Nephron progenitor cell (in vitro differentiated cells): Measurements from ENCODE around the gene C2orf42.
"Not testable (repeated sequence)": the region's sequence is repeated elsewhere in the genome, so short reads cannot be mapped to it uniquely, and the experiment has no call there.

ENCODE experiments used
- DNase-seq: peaks from one replicate; pipeline ENCODE4 v3.0.0; 2021
- H3K27ac Mint-ChIP-seq: 2 replicates; pipeline ENCODE4 v1.8.0; 2021; ENCODE audit warnings: mild to moderate bottlenecking, moderate library complexity, mixed read lengths
- H3K27me3 Mint-ChIP-seq: 2 replicates; pipeline ENCODE4 v1.8.0; 2021; ENCODE audit warnings: mild to moderate bottlenecking, low read depth, mixed read lengths; ENCODE audit not compliant: poor library complexity
- H3K36me3 Mint-ChIP-seq: 2 replicates; pipeline ENCODE4 v1.8.0; 2021; ENCODE audit warnings: low read depth, mixed read lengths
- H3K4me1 Mint-ChIP-seq: 2 replicates; pipeline ENCODE4 v1.8.0; 2021; ENCODE audit warnings: mixed read lengths
- H3K4me3 Mint-ChIP-seq: 2 replicates; pipeline ENCODE4 v1.8.0; 2021; ENCODE audit warnings: mild to moderate bottlenecking, moderate library complexity, mixed read lengths
- H3K9me3 Mint-ChIP-seq: 2 replicates; pipeline ENCODE4 v1.8.0; 2021; ENCODE audit warnings: mild to moderate bottlenecking, moderate library complexity, mixed read lengths
- TF ChIP-seq, protein P1 (sequence below): fragments of 200-600 bp; sonication (generic); IDR thresholded peaks from 2 replicates; pipeline ENCODE4 v1.5.0; 2021; ENCODE audit warnings: antibody characterized with exemption

Gene C2orf42

DNA sequence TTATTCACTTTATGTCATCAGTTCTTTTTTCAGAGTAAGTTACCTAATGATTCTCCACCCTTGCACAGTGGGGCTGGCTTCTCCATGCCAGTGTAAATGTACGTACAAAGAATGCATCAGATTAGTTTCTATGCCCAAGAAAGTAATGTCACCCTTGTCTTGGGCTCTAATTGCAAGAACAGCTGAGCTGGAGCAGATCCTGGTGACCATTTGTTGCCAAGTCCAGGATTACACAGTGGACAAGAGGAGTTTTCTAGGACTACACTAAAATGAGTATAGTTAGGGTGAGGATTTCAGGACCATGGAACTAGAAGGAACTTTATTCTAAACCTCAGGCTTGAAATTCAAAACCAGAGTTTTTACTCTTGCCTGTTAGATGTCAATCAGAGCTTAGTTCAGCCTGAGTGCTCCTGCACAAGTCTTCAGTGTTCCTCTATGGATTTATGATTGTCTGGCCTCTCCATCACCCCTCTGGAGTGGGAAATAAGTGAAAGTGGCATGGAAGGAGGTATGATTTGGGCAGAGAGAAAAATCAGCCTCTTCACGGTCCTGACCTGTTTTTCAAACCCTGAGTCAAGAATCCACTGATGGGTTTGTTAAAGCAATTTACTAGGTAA is 73.8 kb downstream of the C2orf42 start:
- Mint-ChIP-seq H3K27ac (peak overlapping the region; percentile 98), H3K4me1 (peaks cover 84% of the 10 kb centered on the region), H3K36me3 (no peaks in the 10 kb centered on the region), H3K27me3 (peaks cover 7% of the 10 kb centered on the region), H3K4me3 (peak overlapping the region; percentile 73), H3K9me3 (peaks cover 4% of the 10 kb centered on the region)
- DNase-seq, result no peak
- TF ChIP-seq, protein P1, sequence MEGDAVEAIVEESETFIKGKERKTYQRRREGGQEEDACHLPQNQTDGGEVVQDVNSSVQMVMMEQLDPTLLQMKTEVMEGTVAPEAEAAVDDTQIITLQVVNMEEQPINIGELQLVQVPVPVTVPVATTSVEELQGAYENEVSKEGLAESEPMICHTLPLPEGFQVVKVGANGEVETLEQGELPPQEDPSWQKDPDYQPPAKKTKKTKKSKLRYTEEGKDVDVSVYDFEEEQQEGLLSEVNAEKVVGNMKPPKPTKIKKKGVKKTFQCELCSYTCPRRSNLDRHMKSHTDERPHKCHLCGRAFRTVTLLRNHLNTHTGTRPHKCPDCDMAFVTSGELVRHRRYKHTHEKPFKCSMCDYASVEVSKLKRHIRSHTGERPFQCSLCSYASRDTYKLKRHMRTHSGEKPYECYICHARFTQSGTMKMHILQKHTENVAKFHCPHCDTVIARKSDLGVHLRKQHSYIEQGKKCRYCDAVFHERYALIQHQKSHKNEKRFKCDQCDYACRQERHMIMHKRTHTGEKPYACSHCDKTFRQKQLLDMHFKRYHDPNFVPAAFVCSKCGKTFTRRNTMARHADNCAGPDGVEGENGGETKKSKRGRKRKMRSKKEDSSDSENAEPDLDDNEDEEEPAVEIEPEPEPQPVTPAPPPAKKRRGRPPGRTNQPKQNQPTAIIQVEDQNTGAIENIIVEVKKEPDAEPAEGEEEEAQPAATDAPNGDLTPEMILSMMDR, result no peak

DNA sequence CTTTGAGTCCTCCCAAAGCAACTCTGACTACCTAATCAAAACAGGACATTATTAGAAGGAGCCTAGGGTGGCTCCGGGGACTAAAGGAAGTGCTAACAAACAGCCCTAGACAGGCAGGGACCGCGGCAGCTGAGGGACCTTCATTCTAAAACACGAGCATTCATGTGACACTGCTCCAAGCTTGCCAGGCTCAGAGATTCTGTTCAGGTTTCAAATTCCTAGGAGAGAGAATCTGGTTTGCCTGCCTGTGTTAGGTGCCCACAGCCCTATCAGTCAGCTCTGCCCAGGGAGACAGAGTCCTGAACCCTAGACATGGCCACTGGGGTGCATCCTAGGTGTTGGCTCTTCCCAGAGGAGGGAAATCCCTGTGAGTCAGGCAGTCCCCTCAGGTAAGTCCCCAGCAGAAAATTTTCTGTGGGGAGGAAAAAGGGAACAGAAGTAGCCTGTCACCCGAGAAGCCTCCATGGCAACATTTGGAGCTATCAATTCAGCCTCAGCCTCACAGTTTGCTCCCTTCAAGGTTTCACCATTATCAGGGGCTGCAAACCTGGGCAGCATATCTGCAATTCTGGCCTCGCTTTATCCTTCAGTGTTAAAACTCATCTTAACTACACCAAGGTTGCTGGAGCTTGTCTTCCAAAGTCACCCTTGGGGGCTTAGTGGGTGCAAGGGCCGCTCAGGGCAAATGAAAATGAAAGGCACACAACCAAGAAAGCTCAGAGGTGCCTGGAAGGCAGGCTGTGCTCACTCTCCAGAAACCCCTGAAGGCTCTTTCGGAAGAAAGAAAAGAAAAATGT is 75.0 kb downstream of the C2orf42 start:
- Mint-ChIP-seq H3K4me3 (peak overlapping the region; percentile 11), H3K36me3 (no peaks in the 10 kb centered on the region), H3K27ac (peak overlapping the region; percentile 91), H3K9me3 (peaks cover 4% of the 10 kb centered on the region), H3K27me3 (peaks cover 7% of the 10 kb centered on the region), H3K4me1 (peaks cover 76% of the 10 kb centered on the region)
- TF ChIP-seq, protein P1, result no peak
- DNase-seq, result no peak

DNA sequence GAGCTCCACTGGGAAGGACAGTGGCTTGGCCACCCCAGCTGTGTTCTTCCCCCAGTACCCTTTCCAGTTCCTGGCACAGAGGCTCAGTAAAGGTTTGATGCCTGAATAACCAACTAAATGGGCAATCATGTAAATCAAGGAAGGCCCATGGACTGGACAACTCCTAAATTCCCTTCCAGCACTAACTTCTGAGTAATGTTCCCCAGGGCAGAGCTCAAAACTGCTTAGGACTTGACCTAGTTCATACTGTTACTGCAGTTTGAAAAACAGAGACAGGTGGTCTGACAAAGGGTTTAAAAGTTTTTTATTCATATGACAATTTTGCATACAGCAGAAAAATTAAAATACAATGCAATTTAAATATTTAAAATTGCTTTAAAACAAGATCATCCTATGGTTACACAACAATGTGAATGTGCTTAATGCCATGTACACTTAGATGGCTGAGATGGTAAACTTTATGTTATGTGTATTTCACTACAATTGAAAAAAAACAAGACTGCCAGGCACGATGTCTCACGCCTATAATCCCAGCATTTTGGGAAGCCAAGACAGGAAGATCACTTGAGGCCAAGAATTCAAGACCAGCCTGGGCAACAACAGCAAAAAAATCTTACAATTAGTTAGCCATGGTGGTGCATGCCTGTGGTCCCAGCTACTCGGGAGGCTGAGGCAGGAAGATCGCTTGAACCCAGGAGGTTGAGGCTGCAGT is 77.3 kb downstream of the C2orf42 start:
- Mint-ChIP-seq H3K4me1 (peaks cover 75% of the 10 kb centered on the region), H3K27me3 (no peaks in the 10 kb centered on the region), H3K27ac (peak overlapping the region; percentile 78), H3K4me3 (peak overlapping the region; percentile 31), H3K9me3 (no peaks in the 10 kb centered on the region), H3K36me3 (no peaks in the 10 kb centered on the region)
- TF ChIP-seq, protein P1, result no peak
- no peak for DNase-seq

DNA sequence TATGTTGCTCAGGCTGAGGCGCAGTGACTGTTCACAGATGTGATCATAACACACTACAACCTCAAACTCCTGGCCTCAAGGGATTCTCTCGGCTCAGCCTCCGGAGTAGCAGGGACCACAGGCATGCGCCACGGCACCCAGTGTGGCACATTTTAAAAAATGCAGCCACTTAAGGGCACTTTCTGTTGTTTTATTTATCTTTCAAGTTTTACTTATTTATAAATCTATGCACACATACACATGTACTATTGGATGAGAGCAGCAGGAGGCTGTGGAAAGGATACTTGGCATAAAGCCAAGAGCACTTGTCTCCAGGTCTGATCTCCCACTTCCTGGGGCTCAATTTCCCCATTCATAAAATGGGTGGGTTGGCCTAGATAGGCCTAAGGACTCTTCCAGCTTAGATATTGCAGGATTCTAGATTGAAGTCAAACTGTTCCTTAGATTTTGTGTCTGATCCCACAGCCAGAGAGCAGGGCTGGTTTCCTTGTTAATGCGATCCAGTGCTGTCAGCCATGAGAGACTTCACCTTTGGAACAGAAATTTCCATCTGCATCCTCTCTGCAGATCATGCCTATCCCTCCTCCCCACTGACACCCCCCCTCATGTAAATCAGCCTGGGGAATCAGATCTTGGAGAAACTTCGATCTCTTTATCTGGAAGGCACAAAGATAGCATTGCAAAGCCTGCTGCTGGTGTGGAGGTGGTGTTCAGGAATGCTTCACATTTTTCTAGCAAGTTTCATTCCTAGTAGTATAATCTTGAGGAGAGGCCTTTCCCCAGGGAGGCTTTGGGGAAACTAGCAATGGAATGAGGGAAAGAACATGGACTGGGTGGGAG is 78.8 kb downstream of the C2orf42 start:
- Mint-ChIP-seq H3K9me3 (no peaks in the 10 kb centered on the region), H3K27ac (peak overlapping the region; percentile 77), H3K27me3 (no peaks in the 10 kb centered on the region), H3K4me3 (no peak overlapping the region), H3K4me1 (peaks cover 75% of the 10 kb centered on the region), H3K36me3 (no peaks in the 10 kb centered on the region)
- TF ChIP-seq, protein P1, result no peak
- no peak for DNase-seq

DNA sequence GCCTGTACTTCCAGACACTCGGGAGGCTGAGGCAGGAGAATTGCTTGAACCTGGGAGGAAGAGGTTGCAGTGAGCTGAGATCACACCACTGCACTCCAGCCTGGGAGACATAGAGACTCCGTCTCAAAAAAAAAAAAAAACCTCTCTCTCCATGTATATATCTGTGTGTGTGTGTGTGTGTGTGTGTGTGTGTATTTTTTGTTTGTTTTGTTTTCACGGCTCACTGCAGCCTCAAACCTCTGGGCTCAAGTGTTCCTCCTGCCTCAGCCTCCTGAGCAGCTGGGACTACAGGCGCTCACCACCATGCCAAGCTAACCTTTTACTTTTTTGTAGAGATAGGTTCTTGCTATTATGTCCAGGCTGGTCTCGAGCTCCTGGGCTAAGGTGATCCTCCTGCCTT is 80.4 kb downstream of the C2orf42 start:
- not testable (repeated sequence) for H3K9me3 Mint-ChIP-seq, H3K36me3 Mint-ChIP-seq, H3K4me3 Mint-ChIP-seq, DNase-seq, H3K27me3 Mint-ChIP-seq
- peaks cover 63% of the 10 kb centered on the region for H3K4me1 Mint-ChIP-seq
- peak overlapping the region; percentile 64 for H3K27ac Mint-ChIP-seq

DNA sequence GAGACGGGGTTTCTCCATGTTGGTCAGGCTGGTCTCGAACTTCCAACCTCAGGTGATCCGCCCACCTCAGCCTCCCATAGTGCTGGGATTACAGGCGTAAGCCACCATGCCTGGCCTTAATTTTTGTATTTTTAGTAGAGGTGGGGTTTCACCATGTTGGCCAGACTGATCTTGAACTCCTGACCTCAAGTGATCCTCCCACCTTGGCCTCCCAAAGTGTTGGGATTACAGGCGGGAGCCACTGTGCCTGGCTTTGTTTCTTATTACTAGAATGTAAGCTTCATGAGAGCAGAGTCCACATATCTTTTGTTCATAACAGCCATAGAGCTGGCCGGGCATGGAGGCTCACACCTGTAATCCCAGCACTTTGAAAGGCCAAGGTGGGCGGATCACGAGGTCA is 84.7 kb downstream of the C2orf42 start:
- not testable (repeated sequence) for H3K27ac Mint-ChIP-seq

More for the DNA sequence above, 84.7 kb downstream of the C2orf42 start:
- not testable (repeated sequence) for H3K9me3 Mint-ChIP-seq, H3K36me3 Mint-ChIP-seq, H3K4me3 Mint-ChIP-seq, H3K27me3 Mint-ChIP-seq, DNase-seq
- H3K4me1 Mint-ChIP-seq, result peaks cover 60% of the 10 kb centered on the region
